ELR (cell line): ENCODE measurements around the gene CCND1.
"Not testable (repeated sequence)": the region's sequence is repeated elsewhere in the genome, so short reads cannot be mapped to it uniquely, and the experiment has no call there.

Source experiments
- DNase-seq: peaks from one replicate; pipeline ENCODE4 v3.0.0-alpha.2; 2015; ENCODE audit warnings: low read depth

The CCND1 gene

GRCh38 chr11:69618237-69618636 is 22.7 kb upstream of the CCND1 start:
- DNase-seq: no peak

DNA sequence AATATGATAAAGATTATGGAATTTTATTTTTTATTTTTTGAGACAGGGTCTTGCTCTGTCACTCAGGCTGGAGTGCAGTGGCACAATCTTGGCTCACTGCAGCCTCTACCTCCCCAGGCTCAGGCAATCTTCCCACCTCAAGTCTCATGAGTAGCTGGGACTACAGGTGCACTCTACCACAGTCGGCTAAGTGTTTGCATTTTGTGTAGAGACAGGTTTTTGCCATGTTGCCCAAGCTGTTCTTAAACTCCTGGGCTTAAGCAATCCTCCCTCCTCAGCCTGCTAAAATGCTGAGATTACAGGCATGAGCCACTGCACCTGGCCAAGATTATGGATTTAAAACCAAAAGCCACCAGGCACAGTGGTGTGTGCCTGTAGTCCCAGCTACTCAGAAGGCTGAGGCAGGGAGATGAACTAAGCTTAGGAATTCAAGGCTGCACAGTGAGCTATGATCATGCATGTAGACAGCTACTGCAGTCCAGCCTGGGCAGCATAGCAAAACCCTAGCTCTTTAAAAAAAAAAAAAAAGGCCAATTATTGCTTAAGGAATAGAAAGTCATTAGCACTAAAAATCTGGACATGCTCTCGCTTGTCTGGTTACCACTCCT is 20.2 kb upstream of the CCND1 start:
- DNase-seq: no peak

- DNase-seq: not testable (repeated sequence)
Measured at GRCh38 chr11:69622097-69622681, 18.8 kb upstream of the CCND1 start.

GRCh38 chr11:69624293-69624692 is 16.7 kb upstream of the CCND1 start:
- DNase-seq: no peak

GRCh38 chr11:69625476-69625875 is 15.5 kb upstream of the CCND1 start:
- no peak for DNase-seq

DNA sequence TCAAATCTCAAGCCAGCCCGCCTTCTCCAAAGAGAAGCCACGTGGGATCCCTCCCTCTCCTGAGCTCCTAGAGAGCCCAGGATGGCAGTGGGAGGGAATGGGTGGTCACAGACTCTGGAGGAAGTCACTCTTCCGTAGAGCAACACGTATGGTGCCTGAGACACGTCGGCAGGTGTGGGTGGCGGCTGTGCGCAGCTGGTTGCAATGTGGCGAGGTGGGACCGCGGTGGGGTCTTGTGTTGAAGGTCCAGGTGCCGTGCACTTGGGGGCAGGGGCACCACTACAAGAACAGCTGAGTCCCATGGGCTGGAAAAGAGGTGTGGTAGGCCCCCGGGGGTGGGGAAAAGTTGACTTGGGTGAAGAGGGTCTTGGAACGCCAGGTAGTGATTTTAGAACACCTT is 13.4 kb upstream of the CCND1 start:
- no peak for DNase-seq

- peak; percentile 50 for DNase-seq
Measured at GRCh38 chr11:69630017-69630416, 10.9 kb upstream of the CCND1 start.

DNA sequence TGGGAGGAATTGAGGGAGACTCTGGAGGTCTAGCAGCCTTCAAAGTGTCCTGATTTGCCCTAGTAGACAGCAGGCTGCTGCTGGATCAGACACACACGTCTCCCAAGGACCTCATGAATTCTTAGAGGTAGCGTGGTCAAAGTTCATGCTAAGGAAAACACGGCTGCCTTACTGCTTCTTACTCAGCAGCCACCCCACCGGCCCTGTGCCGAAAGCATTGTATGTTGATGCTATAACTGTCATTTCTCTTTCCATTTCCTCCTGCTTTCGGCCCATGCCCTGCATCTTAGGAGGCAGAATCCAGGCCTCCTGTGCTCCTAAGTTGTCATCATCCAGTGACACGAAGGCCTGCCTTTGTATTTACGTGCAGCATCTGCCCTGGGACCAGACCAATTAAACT is 10.5 kb upstream of the CCND1 start:
- DNase-seq: no peak

- no peak for DNase-seq
Measured at GRCh38 chr11:69632900-69633299, 8.1 kb upstream of the CCND1 start.

DNA sequence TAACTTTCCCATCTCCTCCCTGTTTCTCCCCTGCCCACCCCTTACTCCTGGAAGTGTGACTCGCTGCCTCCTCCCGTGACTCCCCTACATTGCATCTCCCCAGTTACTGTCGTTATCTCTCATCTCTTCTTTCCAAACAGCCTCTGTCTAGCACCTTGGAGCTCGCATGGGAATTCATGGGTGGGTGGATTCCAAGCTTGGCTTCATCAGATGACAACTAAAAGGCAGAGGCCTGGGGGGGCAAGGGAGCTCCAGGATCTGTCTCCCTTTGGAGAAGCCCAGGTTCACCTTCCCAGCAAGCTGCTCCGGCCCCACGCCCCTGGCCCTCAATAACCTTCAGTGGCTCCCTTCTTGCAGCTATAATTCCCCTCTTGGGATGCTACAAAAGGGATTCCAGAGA is 6.9 kb upstream of the CCND1 start:
- DNase-seq: no peak

DNA sequence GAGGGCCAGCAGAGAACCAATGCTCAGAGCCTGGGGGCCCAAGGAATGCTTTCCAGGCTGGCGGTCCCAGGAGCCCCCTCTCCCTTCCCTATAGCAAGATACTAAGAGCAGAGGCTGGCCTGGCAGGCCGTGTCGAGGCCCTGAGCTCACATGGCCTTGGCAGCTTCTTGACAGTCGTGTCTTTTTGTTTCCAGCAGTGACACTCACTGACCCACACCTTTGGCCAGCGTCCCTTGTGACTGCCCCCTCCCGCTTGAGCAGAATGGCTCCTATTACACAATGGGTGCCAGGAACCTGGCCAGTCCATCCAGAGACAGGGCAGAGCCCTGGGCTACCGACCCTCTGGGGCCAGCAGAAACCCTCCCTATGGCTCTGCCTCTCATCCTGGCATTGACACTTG is 6.4 kb upstream of the CCND1 start:
- no peak for DNase-seq

- DNase-seq: no peak
Measured at GRCh38 chr11:69635195-69635594, 5.8 kb upstream of the CCND1 start.

DNA sequence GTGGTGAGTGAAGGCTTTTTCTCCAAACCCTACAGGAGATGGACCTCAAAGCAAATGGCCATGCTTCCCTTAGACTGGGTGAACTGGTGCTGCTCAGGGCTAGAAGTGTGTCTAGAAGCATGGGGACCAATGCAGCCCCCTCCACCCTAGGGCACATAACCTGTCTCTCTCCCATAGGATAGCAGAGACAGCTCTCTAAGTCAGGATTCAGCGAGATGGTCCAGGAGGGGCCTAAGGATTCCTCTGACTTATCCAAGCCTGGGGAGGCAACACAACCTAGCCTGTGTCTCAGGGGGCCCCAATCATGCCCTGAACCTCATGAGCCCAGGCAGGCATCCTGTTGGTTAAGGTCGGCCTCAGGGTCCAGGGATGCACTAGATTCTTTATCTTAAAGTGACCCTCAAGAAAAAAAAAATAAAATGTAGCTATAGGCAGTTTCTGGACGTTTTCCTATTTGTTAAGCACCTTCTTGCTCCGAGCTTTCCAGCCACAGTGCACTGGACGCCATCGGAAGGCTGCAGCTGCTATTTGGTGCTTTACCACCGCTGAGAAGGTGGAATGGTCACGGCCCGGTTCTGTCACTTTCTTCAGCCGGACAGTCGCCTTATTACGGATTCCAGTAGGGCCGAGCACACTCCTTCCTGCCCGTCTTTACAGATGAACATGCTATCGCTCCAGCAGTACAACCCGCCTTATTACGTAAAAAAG is 5.0 kb upstream of the CCND1 start:
- no peak for DNase-seq

GRCh38 chr11:69636512-69637197 is 4.3 kb upstream of the CCND1 start:
- peak; percentile 93 for DNase-seq

GRCh38 chr11:69637198-69637940 is 3.6 kb upstream of the CCND1 start:
- no peak for DNase-seq

DNA sequence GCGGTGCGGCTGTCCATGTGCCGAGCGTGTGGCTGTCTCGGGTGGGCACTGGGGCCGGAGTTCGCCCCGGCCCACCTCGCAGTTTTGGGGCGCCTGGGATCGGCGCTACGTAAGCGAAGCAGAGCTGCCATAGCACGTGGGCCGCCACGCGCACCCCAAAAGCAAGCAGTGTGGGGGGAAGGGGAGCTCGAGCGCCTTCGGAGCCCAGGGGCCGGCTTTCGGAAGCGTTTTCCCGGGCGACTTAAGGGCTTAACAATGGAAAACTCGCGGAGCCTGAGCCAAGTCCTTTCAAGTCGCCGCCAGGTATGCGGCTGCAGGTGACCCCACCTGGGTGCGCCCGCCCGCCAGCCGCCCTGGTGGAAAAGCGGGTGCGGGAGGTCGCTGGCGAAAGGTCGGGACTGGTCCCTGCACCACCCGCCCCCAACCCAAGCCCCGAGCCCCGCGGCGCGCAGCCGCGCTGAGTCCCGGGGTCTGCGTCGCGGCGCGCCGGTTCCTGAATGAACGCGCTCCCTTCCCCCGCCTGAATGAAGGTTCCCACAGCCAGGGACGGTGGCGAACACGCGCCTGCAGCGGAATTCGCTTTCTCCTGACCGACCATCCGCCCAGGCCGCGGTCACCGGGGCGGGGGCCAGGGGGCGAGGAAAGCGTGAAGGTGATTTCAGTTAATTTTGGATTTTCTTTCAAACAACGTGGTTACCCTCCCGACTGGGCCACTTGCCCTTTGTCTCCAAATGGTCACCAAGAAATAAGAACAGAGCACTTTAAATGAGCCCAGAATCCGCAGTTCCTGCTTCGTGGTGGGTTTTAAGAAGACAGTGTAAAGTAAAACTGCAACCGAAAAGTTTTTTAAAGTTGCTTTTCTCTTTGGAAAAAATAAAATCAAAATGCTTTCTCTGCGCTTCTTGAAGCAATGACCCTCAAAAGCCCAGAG is 2.8 kb upstream of the CCND1 start:
- DNase-seq: peak; percentile 86

GRCh38 chr11:69638941-69639681 is 1.8 kb upstream of the CCND1 start:
- DNase-seq: peak; percentile 99

GRCh38 chr11:69639831-69640230 is 1.1 kb upstream of the CCND1 start:
- no peak for DNase-seq

DNA sequence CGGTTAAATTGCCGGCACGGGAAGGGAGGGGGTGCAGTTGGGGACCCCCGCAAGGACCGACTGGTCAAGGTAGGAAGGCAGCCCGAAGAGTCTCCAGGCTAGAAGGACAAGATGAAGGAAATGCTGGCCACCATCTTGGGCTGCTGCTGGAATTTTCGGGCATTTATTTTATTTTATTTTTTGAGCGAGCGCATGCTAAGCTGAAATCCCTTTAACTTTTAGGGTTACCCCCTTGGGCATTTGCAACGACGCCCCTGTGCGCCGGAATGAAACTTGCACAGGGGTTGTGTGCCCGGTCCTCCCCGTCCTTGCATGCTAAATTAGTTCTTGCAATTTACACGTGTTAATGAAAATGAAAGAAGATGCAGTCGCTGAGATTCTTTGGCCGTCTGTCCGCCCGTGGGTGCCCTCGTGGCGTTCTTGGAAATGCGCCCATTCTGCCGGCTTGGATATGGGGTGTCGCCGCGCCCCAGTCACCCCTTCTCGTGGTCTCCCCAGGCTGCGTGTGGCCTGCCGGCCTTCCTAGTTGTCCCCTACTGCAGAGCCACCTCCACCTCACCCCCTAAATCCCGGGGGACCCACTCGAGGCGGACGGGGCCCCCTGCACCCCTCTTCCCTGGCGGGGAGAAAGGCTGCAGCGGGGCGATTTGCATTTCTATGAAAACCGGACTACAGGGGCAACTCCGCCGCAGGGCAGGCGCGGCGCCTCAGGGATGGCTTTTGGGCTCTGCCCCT is 529 bp upstream of the CCND1 start:
- peak; percentile 70 for DNase-seq
